Measurements from ENCODE around the gene CDHR2. TPM values are rescaled to one million over a fixed set of nuclear protein-coding genes. Genes with fewer than 3 reads are reported as not detected.
A peak's percentile ranks its signal among the peaks of the same experiment; 100 is the strongest.

Gene CDHR2
- total RNA-seq, 2 donors from 2014 or later: 0.33 to 0.40 TPM

- Mint-ChIP-seq H3K36me3 (no peaks in the 10 kb centered on the region), H3K27me3 (peaks cover 37 to 38% of the 10 kb centered on the region in 2 donors), H3K4me1 (ENCODE audit: low read depth in 2 of 2) (peaks cover 7 to 18% of the 10 kb centered on the region in 2 donors), H3K27ac (no peak overlapping the region), H3K4me3 (no peak overlapping the region), H3K9me3 (no peaks in the 10 kb centered on the region)
- DNase-seq (ENCODE audit: low spot score) (no peak), ATAC-seq (no peak)
Measured at GRCh38 chr5:176624938-176625337, 75.8 kb downstream of the CDHR2 start.

GRCh38 chr5:176625512-176625911 is 76.4 kb downstream of the CDHR2 start:
- peaks cover 2 to 13% of the 10 kb centered on the region in 2 donors for H3K4me1 Mint-ChIP-seq (ENCODE audit: low read depth in 2 of 2)
- no peak overlapping the region for H3K27ac Mint-ChIP-seq
- H3K36me3 Mint-ChIP-seq: no peaks in the 10 kb centered on the region
- H3K9me3 Mint-ChIP-seq: no peaks in the 10 kb centered on the region
- H3K27me3 Mint-ChIP-seq: peaks cover 34% of the 10 kb centered on the region in 2 donors
- no peak overlapping the region for H3K4me3 Mint-ChIP-seq
- ATAC-seq: no peak
- DNase-seq (ENCODE audit: low spot score): no peak

- Mint-ChIP-seq H3K9me3 (no peaks in the 10 kb centered on the region), H3K27ac (no peak overlapping the region), H3K36me3 (no peaks in the 10 kb centered on the region), H3K4me3 (no peak overlapping the region), H3K27me3 (peaks cover 38 to 39% of the 10 kb centered on the region in 2 donors), H3K4me1 (ENCODE audit: low read depth in 2 of 2) (peaks cover 5 to 18% of the 10 kb centered on the region in 2 donors)
- DNase-seq (ENCODE audit: low spot score): no peak
- ATAC-seq: no peak
Measured at GRCh38 chr5:176625966-176626875, 77.1 kb downstream of the CDHR2 start.

- Mint-ChIP-seq H3K4me3 (no peak overlapping the region), H3K36me3 (no peaks in the 10 kb centered on the region), H3K4me1 (ENCODE audit: low read depth in 2 of 2) (peaks cover 5 to 18% of the 10 kb centered on the region in 2 donors), H3K27me3 (peaks cover 43 to 45% of the 10 kb centered on the region in 2 donors), H3K9me3 (no peaks in the 10 kb centered on the region), H3K27ac (no peak overlapping the region)
- no peak for DNase-seq (ENCODE audit: low spot score)
- no peak for ATAC-seq
Measured at GRCh38 chr5:176626876-176627236, 77.7 kb downstream of the CDHR2 start.

GRCh38 chr5:176627582-176627981 is 78.4 kb downstream of the CDHR2 start:
- peaks cover 5 to 13% of the 10 kb centered on the region in 2 donors for H3K4me1 Mint-ChIP-seq (ENCODE audit: low read depth in 2 of 2)
- H3K27me3 Mint-ChIP-seq: peaks cover 37 to 47% of the 10 kb centered on the region in 2 donors
- DNase-seq (ENCODE audit: low spot score) (no peak), ATAC-seq (no peak)
- H3K27ac Mint-ChIP-seq: no peak overlapping the region
- H3K36me3 Mint-ChIP-seq: no peaks in the 10 kb centered on the region
- H3K4me3 Mint-ChIP-seq: peak overlapping the region; percentile 34
- no peaks in the 10 kb centered on the region for H3K9me3 Mint-ChIP-seq

- no peak overlapping the region for H3K4me3 Mint-ChIP-seq
- H3K27me3 Mint-ChIP-seq: peaks cover 40 to 57% of the 10 kb centered on the region in 2 donors
- no peaks in the 10 kb centered on the region for H3K9me3 Mint-ChIP-seq
- DNase-seq (ENCODE audit: low spot score): no peak
- no peak for ATAC-seq
- H3K36me3 Mint-ChIP-seq: no peaks in the 10 kb centered on the region
- no peak overlapping the region for H3K27ac Mint-ChIP-seq
- peaks cover 5 to 16% of the 10 kb centered on the region in 2 donors for H3K4me1 Mint-ChIP-seq (ENCODE audit: low read depth in 2 of 2)
Measured at GRCh38 chr5:176628406-176629228, 79.5 kb downstream of the CDHR2 start.

GRCh38 chr5:176629317-176629852 is 80.2 kb downstream of the CDHR2 start:
- Mint-ChIP-seq H3K36me3 (no peaks in the 10 kb centered on the region), H3K27ac (no peak overlapping the region), H3K27me3 (peaks cover 42 to 64% of the 10 kb centered on the region in 2 donors), H3K9me3 (no peaks in the 10 kb centered on the region), H3K4me1 (ENCODE audit: low read depth in 2 of 2) (peaks cover 5 to 17% of the 10 kb centered on the region in 2 donors), H3K4me3 (no peak overlapping the region)
- DNase-seq (ENCODE audit: low spot score) (no peak), ATAC-seq (no peak)

- Mint-ChIP-seq H3K27me3 (peaks cover 46 to 70% of the 10 kb centered on the region in 2 donors), H3K4me1 (ENCODE audit: low read depth in 2 of 2) (peaks cover 7 to 17% of the 10 kb centered on the region in 2 donors), H3K4me3 (peak within 1 kb of the TSS; percentile 19), H3K27ac (no peak within 1 kb of the TSS), H3K36me3 (no peaks in the 10 kb centered on the region), H3K9me3 (peaks cover 2% of the 10 kb centered on the region)
- peak; percentile 70 for DNase-seq (ENCODE audit: low spot score)
- peak; percentile 84 to 90 for ATAC-seq
Measured at GRCh38 chr5:176629853-176630680, 80.9 kb downstream of the CDHR2 start, which contains the start of the genes EIF4E1B and SNCB. EIF4E1B (plus strand) TSS chr5:176630675; CDS start chr5:176642788, 12,113 bp downstream. SNCB (minus strand) TSS chr5:176630534; CDS start chr5:176629654, 880 bp downstream.

- peaks cover 9 to 17% of the 10 kb centered on the region in 2 donors for H3K4me1 Mint-ChIP-seq (ENCODE audit: low read depth in 2 of 2)
- DNase-seq (ENCODE audit: low spot score) (no peak), ATAC-seq (no peak)
- H3K27ac Mint-ChIP-seq: no peak overlapping the region
- peaks cover 5% of the 10 kb centered on the region for H3K9me3 Mint-ChIP-seq
- H3K27me3 Mint-ChIP-seq: peaks cover 49 to 72% of the 10 kb centered on the region in 2 donors
- peak overlapping the region; percentile 19 for H3K4me3 Mint-ChIP-seq
- H3K36me3 Mint-ChIP-seq: no peaks in the 10 kb centered on the region
Measured at GRCh38 chr5:176630681-176631222, 81.6 kb downstream of the CDHR2 start.

- H3K4me3 Mint-ChIP-seq: no peak overlapping the region
- H3K9me3 Mint-ChIP-seq: peaks cover 5% of the 10 kb centered on the region
- no peak overlapping the region for H3K27ac Mint-ChIP-seq
- no peaks in the 10 kb centered on the region for H3K36me3 Mint-ChIP-seq
- peaks cover 45 to 67% of the 10 kb centered on the region in 2 donors for H3K27me3 Mint-ChIP-seq
- peaks cover 9 to 17% of the 10 kb centered on the region in 2 donors for H3K4me1 Mint-ChIP-seq (ENCODE audit: low read depth in 2 of 2)
- ATAC-seq: no peak
- DNase-seq (ENCODE audit: low spot score): no peak
Measured at GRCh38 chr5:176631383-176632200, 82.5 kb downstream of the CDHR2 start.

GRCh38 chr5:176632745-176633144 is 83.6 kb downstream of the CDHR2 start:
- Mint-ChIP-seq H3K27ac (no peak overlapping the region), H3K4me1 (ENCODE audit: low read depth in 2 of 2) (peaks cover 9 to 15% of the 10 kb centered on the region in 2 donors), H3K27me3 (peaks cover 36 to 64% of the 10 kb centered on the region in 2 donors), H3K9me3 (peaks cover 5% of the 10 kb centered on the region), H3K36me3 (no peaks in the 10 kb centered on the region), H3K4me3 (no peak overlapping the region)
- ATAC-seq (no peak), DNase-seq (ENCODE audit: low spot score) (no peak)

GRCh38 chr5:176633598-176633997 is 84.5 kb downstream of the CDHR2 start:
- no peak for DNase-seq (ENCODE audit: low spot score)
- Mint-ChIP-seq H3K4me1 (ENCODE audit: low read depth in 2 of 2) (peaks cover 9 to 12% of the 10 kb centered on the region in 2 donors), H3K27me3 (peaks cover 36 to 56% of the 10 kb centered on the region in 2 donors), H3K36me3 (no peaks in the 10 kb centered on the region), H3K27ac (no peak overlapping the region), H3K9me3 (peaks cover 5% of the 10 kb centered on the region), H3K4me3 (no peak overlapping the region)
- no peak for ATAC-seq
